NCI-H1092 (cell line): ENCODE data around the gene CECR2.

Experiments
- DNase-seq: peaks from one replicate; lab custom pipeline; 2025; lab: John Stamatoyannopoulos, UW

Gene CECR2

DNA sequence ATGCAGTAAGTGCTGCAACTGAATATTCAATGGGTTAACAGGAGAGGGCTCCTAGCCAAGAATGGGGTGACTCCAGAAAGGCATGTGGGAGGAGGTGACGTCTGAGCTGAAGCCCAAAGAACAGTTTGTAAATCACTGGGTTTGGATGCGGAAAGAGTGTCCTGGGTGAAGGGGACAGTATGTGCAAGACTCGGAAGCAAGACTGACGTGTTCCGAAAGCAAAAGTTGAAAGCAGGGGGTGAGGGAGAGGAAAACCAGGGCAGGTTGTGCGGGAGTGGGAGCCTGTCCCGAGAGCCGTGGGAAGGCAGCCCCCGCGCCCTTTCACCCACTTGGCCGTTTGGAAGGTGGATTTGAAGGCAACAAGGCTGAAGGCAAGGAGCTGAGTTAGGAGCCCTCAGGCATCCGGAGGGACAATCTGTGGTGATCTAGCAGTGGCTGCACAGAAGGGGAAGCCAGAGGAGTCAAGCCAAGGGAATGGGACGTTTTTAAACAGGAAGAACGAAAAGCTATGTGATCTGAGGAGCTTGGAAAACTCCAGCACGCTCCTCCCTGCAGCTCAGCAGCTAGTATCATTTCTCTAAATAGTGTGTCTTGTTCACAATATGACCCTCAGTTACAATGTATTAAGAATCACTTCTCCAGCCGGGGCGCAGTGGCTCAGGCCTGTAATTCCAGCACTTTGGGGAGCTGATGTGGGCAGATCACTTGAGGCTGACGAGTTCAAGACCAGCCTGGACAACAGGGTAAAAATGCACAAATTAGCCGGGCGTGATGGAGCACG lies 201.8 kb downstream of the CECR2 start:
- no peak for DNase-seq

DNA sequence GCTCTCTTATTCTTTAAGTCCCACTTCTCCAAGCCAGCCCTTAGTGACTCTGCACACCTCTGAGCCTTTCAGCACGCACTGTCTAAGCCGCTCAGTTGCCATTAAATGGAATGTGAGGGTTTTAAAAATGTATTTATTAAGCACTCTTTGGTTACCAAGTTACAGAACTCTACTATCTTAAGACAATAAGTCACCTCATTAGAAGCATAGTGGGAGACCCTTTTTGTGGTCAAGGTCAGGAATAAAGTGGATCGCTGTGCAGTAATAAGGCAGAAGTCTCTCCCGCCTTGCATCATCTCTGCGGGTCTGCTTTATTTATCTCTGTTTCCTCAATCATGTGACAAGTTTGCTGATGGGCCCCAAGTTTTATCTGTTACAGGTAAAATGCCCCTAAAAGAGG lies 205.9 kb downstream of the CECR2 start:
- no peak for DNase-seq

DNA sequence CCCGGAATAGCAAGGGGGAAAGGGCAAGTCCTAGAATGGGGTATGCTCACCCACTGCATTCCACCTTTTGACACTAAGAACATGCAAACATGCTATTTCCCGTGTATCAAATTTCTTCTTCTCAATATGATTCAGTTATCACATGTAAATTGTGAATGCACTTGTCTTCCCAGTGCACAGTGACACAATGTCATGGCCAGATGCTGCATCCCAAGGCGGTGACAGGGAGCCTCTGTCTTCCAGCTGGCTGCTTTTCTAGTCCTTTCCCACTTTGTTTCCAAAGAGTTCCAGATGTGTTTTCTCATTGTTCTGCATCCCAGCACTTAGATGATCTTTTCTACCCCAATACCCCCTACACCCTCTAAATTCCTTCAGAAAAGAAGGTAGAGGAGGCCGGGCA lies 206.4 kb downstream of the CECR2 start:
- no peak for DNase-seq

DNA sequence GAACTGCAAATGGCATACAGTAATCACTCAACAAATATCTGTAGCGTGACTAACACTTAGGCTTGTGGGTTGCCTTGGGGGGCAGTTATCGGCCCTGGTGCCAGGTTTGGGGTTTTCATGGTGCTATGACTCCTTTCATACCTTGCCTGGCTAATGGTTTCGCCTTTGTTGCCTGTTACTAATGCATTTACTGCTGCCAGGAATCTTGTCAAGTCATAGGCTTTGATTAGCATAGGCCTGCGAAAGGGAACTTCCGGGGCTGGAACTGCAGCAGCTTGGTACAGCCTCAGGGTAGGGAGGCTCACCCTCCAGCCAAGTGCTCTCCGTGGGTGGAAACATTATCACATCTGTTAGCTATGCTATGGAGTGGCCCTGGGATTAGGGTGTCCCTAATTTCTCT lies 207.2 kb downstream of the CECR2 start:
- DNase-seq = no peak

DNA sequence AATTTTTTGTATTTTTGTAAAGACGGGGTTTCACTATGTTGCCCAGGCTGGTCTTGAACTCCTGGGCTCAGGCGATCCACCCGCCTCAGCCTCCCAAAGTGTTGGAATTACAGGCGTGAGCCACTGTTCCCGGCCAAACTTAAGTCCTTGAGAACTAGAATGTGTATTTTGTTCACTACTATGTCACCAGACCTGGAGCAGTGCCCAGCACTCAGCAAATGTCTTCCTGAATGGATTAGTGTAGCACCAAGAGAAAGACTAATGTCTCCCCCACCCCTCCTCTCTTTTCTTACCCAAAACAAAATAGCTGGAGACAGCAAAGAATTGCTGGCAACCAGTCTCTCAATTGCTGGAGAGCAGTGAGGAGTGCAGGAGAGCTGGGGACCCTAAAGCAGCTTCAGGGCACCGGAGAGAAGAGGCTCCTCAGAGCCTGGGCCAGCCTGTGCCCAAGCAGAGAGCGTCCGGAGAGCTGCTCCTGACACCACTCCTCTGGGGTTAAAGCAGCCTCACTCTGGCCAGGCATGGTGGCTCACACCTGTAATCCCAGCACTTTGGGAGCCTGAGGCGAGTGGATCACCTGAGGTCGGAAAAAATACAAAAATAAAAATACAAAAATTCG lies 209.0 kb downstream of the CECR2 start:
- DNase-seq = no peak

DNA sequence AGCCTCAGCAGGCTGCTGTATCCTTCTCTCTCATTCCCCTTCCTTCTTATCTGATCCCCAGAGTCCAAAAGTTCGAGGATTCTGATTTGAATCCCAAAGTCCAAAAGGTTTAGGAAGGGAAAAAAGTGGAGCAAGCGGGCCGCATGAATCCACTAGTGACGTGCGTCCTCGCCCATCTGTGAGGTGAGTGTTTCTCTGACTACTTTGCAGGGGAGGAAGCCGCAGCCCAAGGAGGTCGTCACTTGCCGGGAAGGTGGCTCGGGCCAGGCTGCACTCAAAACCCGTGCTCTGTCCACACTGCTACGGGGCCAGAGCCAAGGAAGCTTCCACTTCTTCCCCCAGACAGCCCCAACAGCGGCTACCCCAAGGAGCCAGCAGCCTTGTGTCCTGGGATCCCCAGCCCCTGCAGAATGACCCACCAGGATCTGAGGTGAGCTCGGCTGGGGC lies 210.3 kb downstream of the CECR2 start:
- no peak for DNase-seq

DNA sequence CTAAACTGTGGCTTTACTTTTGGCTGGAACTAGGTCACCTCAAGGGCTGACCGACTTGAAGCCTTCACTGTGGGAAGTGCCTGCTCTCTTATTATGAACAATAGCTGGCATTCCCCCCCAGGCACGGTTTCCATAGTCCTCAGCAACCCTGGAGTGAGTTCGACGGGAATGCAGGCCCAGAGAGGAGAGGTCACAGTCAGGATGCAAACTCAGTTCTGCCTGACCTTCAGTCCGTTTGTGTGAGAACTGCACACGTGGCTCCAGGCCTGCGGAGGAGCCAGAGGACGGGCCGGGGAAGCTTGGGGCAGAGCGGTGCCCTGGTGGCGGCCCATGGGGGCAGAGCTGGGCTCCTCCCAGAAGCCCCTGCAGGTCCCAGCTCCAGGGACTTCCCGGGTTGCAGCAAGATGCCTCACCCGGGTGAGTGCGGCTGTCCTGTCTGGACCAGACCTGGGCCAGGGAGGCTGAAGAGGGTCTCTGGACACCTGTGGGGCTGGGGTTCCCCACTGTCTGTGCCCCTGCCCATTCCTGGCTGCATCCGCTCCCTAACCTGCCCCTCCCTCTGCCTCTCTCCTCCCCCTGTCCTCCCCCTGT lies 211.3 kb downstream of the CECR2 start:
- no peak for DNase-seq

- DNase-seq = no peak
These were observed 211.8 kb downstream of the CECR2 start for GRCh38 chr22:17581056-17581455.

GRCh38 chr22:17581631-17582030 lies 212.4 kb downstream of the CECR2 start:
- DNase-seq = no peak

DNA sequence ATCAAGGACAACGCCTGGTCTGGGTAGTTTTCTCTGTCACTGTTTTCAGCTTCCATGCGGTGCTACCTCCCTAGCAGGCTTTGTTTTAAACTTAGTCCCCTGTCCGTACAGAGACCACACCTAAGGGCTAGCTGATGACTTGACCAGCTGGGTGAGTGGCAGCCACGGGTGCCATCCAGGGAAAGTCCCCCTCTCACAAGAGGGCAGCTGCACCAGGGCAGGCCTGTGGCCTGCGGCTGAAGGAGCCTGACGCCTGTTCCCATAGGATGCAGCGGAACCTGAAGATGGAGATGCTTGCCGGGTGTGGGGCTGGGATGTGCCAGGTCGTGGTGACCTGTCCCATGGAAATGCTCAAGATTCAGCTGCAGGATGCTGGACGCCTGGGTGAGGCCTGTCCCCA lies 213.9 kb downstream of the CECR2 start:
- no peak for DNase-seq

DNA sequence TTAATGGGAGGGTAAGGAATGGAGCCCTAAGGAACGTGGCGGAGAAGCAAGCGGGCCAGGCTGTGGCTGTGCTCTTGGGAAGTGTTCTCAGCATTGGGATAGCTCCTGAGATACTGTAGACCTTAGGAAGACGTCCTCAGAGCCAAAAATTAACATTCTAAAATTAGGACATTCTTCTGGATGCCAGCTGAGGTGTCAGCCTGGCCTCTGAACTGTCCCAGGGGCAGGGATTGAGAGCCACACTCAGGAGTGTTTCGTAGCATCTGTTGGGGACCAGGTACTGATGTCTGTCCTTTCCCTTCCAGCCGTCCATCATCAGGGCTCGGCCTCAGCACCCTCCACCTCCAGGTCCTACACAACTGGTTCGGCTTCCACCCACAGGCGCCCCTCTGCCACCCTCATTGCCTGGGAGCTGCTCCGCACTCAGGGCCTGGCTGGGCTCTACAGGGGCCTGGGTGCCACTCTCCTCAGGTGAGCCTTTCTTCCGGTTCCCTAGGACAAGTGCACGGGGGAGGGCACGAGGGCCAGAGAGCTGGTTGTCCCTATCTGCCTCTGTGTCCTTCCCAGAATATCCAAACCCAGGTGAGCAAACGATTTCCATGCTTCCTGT lies 217.7 kb downstream of the CECR2 start:
- no peak for DNase-seq

- no peak for DNase-seq
These were observed 218.4 kb downstream of the CECR2 start for GRCh38 chr22:17587629-17588028.

DNA sequence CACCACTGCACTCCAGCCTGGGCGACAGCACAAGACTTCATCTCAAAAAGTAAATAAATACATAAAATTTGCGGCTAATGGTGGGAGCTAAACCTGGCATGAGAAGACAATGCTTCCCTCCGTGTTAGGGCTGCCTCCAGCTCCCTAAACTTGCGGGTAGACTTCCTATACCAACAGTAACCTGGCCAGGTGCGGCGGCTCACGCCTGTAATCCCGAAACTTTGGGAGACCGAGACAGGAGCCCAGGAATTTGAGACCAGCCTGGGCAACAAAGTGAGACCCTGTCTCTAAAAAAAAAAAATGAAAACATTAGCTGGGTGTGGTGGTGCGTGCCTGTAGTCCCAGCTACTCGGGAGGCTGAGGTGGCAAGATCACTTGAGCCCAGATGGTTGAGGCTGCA lies 219.3 kb downstream of the CECR2 start:
- no peak for DNase-seq

DNA sequence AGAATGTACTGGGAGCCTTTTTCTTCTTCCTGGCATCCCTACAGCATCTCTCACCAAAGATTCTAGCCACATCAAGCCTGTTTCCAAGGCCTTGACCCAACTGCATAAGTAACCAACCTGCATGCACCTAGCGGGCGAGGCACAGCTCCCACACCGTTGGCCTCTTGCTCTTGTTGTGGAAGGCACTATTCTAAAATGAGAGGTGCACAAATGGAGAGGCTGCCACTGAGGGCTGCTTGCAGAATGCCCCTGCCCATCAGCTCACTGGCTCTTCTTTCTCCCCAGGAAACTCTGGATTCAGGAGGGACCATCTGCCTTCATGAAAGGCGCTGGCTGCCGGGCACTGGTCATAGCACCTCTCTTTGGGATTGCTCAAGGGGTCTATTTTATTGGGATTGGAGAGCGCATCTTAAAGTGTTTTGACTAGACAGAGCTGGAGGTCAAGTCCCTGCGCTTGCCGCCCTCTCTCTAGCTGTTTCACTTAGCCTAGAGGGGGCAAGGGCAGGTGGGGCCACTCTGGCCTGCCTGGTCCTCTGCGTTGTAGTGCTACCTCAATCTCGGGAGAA lies 220.6 kb downstream of the CECR2 start:
- DNase-seq = no peak

DNA sequence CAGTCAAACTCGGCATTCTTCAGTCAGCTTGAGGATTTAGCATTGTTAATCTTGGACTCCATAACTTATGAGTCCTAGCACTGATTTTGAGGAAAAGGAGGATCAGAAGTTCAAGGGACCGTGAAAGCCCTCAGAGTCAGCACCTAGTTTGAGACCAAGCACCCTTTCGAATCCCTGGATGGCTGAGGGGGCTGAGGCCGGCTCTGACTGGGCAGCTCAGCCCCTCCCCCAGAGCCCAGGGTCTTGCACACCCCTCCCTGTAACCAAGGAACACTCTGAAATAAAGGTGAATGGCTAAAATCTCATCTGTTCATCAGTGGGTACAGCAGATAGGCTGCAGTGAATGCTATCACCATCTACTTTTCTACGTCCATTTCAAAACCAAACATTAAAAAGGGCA lies 221.3 kb downstream of the CECR2 start:
- no peak for DNase-seq

- no peak for DNase-seq
These were observed 222.9 kb downstream of the CECR2 start for GRCh38 chr22:17592201-17592600.

GRCh38 chr22:17596226-17596625 lies 227.0 kb downstream of the CECR2 start:
- no peak for DNase-seq

DNA sequence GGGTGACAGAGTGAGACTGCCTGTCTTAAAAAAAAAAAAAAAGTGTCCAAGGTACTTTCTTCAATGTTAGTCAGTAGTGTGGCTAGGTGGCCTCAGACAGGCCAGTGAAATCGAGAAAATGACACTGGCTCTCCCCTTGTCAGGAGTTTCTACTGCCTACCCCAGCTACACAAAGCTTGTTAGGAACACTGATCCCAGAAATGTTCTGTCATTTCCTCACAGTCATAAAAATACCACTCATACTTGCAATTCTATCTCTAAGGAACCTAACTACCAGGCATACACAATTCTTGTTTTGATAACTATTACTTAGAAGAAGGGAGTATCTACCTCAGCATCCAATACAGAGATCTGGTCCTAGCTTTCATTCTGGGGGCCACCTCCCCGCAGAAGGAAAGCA lies 228.0 kb downstream of the CECR2 start:
- DNase-seq = no peak

DNA sequence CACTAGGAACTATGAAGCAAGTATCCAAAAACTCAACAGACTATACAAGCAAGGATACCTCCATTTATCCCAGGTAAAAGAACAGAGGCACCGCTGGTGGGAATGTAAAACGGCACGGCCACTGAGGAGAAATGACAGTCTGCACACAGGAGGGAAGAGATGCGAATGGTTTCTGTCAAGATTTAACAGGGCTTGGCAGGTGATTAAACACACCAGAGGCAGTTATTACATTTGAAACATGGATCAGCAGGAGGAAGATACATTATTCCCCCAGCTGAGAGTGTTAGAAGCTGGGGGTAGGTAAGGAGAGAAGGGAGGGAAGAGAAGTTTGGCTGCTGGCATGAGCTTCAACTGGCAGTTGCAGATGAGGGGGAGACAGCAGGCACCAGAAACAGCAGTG lies 229.1 kb downstream of the CECR2 start:
- no peak for DNase-seq

GRCh38 chr22:17601031-17601430 lies 231.8 kb downstream of the CECR2 start:
- DNase-seq = no peak

DNA sequence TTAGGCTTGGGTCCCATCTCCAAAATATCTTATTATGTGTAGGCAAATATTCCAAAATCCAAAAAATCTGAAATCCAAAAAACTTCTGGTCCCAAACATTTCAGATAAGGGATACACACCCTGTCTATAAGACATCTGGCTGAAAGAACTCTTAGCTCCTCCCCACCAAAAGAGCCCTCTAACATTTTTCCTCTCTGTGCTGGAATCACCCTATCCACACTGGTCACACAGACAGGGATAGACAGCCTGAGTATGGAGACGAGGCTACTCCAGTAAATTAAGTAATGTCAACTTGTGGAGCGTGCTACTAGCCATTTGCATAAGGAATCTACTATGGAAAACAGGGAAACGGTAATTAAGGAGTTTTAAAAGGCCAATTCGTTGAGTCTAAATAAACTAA lies 234.4 kb downstream of the CECR2 start:
- no peak for DNase-seq

DNA sequence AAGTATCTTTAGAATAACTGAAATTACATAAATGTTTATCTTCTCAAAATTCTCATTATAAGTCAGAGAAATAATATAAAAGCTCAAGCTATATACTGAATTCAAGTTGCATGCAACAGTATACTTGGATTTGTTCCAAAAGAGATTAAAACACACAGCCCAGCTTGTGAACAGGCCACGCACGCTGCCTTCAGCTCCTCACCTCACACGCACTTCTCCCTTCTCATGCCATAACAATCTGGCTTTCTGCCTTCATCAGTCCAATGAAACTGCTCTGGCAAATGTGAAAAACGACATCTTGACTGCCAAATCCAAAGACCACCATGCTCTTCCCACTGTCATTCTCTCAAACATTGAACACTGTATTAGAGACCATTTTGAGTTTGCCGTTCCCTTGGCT lies 237.2 kb downstream of the CECR2 start:
- DNase-seq = no peak
